MM.1S (cell line): Measurements from ENCODE around the gene PBX4.
"Not testable (repeated sequence)": the region's sequence is repeated elsewhere in the genome, so short reads cannot be mapped to it uniquely, and the experiment has no call there.

ENCODE experiments used
- DNase-seq: peaks from one replicate; pipeline ENCODE4 v3.0.0-alpha.2; 2015
- H2AFZ ChIP-seq: fragments of 300-600 bp; sonication (generic); 2 replicates; pipeline ENCODE4 v1.6.0; 2016; ENCODE audit warnings: antibody characterized with exemption, low read length
- H3F3A ChIP-seq: fragments of 300-600 bp; sonication (generic); 2 replicates; pipeline ENCODE4 v1.6.1; 2016; ENCODE audit warnings: mild to moderate bottlenecking, antibody characterized with exemption, low read length, moderate library complexity, mixed read lengths; ENCODE audit not compliant: insufficient read depth
- H3K27ac ChIP-seq: fragments of 300-600 bp; sonication (generic); 2 replicates; pipeline ENCODE4 v1.5.1; 2016; ENCODE audit warnings: mild to moderate bottlenecking, low read length
- H3K27me3 ChIP-seq: fragments of 300-600 bp; sonication (generic); replicated peaks from 2 replicates; pipeline ENCODE4 v1.6.0; 2016; ENCODE audit warnings: low read length; ENCODE audit not compliant: insufficient read depth
- H3K36me3 ChIP-seq: fragments of 300-600 bp; sonication (generic); replicated peaks from 2 replicates; pipeline ENCODE4 v1.6.1; 2016; ENCODE audit warnings: mild to moderate bottlenecking, low read length, mixed read lengths; ENCODE audit not compliant: insufficient read depth
- H3K4me1 ChIP-seq: fragments of 300-600 bp; sonication (generic); 2 replicates; pipeline ENCODE4 v1.6.1; 2016; ENCODE audit warnings: low read length, mixed read lengths
- H3K4me2 ChIP-seq: fragments of 300-600 bp; sonication (generic); 2 replicates; pipeline ENCODE4 v1.6.0; 2016; ENCODE audit warnings: low read depth, low read length
- H3K4me3 ChIP-seq: fragments of 300-600 bp; sonication (generic); 2 replicates; pipeline ENCODE4 v1.5.1; 2016; ENCODE audit warnings: low read length, mixed read lengths
- H3K79me2 ChIP-seq: fragments of 300-600 bp; sonication (generic); 2 replicates; pipeline ENCODE4 v1.6.1; 2016; ENCODE audit warnings: mixed run types, low read length, mixed read lengths
- H3K9ac ChIP-seq: fragments of 300-600 bp; sonication (generic); 2 replicates; pipeline ENCODE4 v1.6.1; 2016; ENCODE audit warnings: low read length, mixed read lengths
- H3K9me2 ChIP-seq: fragments of 300-600 bp; sonication (generic); replicated peaks from 2 replicates; pipeline ENCODE4 v1.6.1; 2016; ENCODE audit warnings: mild to moderate bottlenecking, low read length, mixed read lengths; ENCODE audit not compliant: insufficient read depth
- H3K9me3 ChIP-seq: fragments of 300-600 bp; sonication (generic); replicated peaks from 2 replicates; pipeline ENCODE4 v1.6.1; 2016; ENCODE audit warnings: mild to moderate bottlenecking, low read length, mixed read lengths; ENCODE audit not compliant: insufficient read depth
- H4K20me1 ChIP-seq: fragments of 300-600 bp; sonication (generic); 2 replicates; pipeline ENCODE4 v1.6.1; 2016; ENCODE audit warnings: mild to moderate bottlenecking, low read length, moderate library complexity, mixed read lengths; ENCODE audit not compliant: insufficient read depth
- CTCF ChIP-seq: fragments of 300-600 bp; sonication (generic); IDR thresholded peaks from 2 replicates; pipeline ENCODE4 v1.5.1; 2016; ENCODE audit warnings: antibody characterized with exemption, low read length, mixed read lengths
- EZH2 ChIP-seq: fragments of 300-600 bp; sonication (generic); optimal IDR thresholded peaks from 2 replicates; pipeline ENCODE3; 2017; ENCODE audit warnings: low read depth, mild to moderate bottlenecking, antibody characterized with exemption, low read length, mixed read lengths
- EZH2phosphoT487 ChIP-seq: fragments of 300-600 bp; sonication (generic); IDR thresholded peaks from 2 replicates; pipeline ENCODE4 v1.6.1; 2018; ENCODE audit warnings: antibody characterized with exemption, low read length

Gene PBX4

GRCh38 chr19:19602713-19603324, 15.7 kb downstream of the PBX4 start:
- H3K27me3 ChIP-seq = no peaks in the 10 kb centered on the region; the same call in 1 of the 2 replicates
- no peak for DNase-seq
- no peaks in the 10 kb centered on the region for H3K9me3 ChIP-seq
- no peak overlapping the region for H2AFZ ChIP-seq
- no peaks in the 10 kb centered on the region for H3K9me2 ChIP-seq
- H3K36me3 ChIP-seq = no peaks in the 10 kb centered on the region
- H3K4me1 ChIP-seq = 0 out of 2 replicates have a peak, but pooled peaks cover 4% of the 10 kb centered on the region
- H3K4me3 ChIP-seq = no peak overlapping the region
- H3K79me2 ChIP-seq = no peaks in the 10 kb centered on the region
- TF ChIP-seq EZH2 = no peak
- no peak for TF ChIP-seq CTCF
- no peak for TF ChIP-seq EZH2phosphoT487
- no peak overlapping the region for H3K27ac ChIP-seq
- no peak overlapping the region for H3K9ac ChIP-seq
- H3K4me2 ChIP-seq = no peak overlapping the region
- H3F3A ChIP-seq = no peaks in the 10 kb centered on the region
- H4K20me1 ChIP-seq = no peaks in the 10 kb centered on the region

- H3K4me2 ChIP-seq = no peak overlapping the region
- no peak overlapping the region for H3K9ac ChIP-seq
- H4K20me1 ChIP-seq = no peaks in the 10 kb centered on the region
- no peaks in the 10 kb centered on the region for H3K9me3 ChIP-seq
- TF ChIP-seq EZH2phosphoT487 (no peak), EZH2 (no peak), CTCF (no peak)
- 0 out of 2 replicates have a peak, but pooled peaks cover 8% of the 10 kb centered on the region for H3K4me1 ChIP-seq
- H3K4me3 ChIP-seq = no peak overlapping the region
- no peaks in the 10 kb centered on the region; the same call in 1 of the 2 replicates for H3K27me3 ChIP-seq
- H3K79me2 ChIP-seq = no peaks in the 10 kb centered on the region
- no peak for DNase-seq
- H2AFZ ChIP-seq = no peak overlapping the region
- H3K36me3 ChIP-seq = no peaks in the 10 kb centered on the region
- H3K27ac ChIP-seq = no peak overlapping the region
- H3K9me2 ChIP-seq = no peaks in the 10 kb centered on the region
- no peaks in the 10 kb centered on the region for H3F3A ChIP-seq
Measured at GRCh38 chr19:19602136-19602712, 16.3 kb downstream of the PBX4 start.

GRCh38 chr19:19600793-19601330, 17.6 kb downstream of the PBX4 start:
- Histone ChIP-seq H3K4me3 (no peak overlapping the region), H3K4me1 (0 out of 2 replicates have a peak, but pooled peaks cover 8% of the 10 kb centered on the region), H4K20me1 (no peaks in the 10 kb centered on the region), H3F3A (no peaks in the 10 kb centered on the region), H3K4me2 (no peak overlapping the region), H3K27ac (no peak overlapping the region), H3K27me3 (no peaks in the 10 kb centered on the region), H3K36me3 (no peaks in the 10 kb centered on the region), H3K9me2 (no peaks in the 10 kb centered on the region), H3K79me2 (no peaks in the 10 kb centered on the region), H3K9me3 (no peaks in the 10 kb centered on the region), H2AFZ (no peak overlapping the region), H3K9ac (no peak overlapping the region)
- DNase-seq = no peak
- TF ChIP-seq CTCF = no peak
- TF ChIP-seq EZH2 = no peak
- no peak for TF ChIP-seq EZH2phosphoT487

- not testable (repeated sequence) for H3K9ac ChIP-seq, H3K4me3 ChIP-seq
- peak overlapping the region; percentile 14; the same call in 1 of the 2 replicates for H3K4me2 ChIP-seq
Measured at GRCh38 chr19:19598728-19599451, 19.6 kb downstream of the PBX4 start.

More at GRCh38 chr19:19598728-19599451, 19.6 kb downstream of the PBX4 start:
- not testable (repeated sequence) for H3K27ac ChIP-seq, H3F3A ChIP-seq, H3K9me3 ChIP-seq, H2AFZ ChIP-seq, H3K9me2 ChIP-seq, H3K4me1 ChIP-seq, H3K79me2 ChIP-seq, H4K20me1 ChIP-seq, H3K36me3 ChIP-seq, H3K27me3 ChIP-seq, DNase-seq
